Dendritic cell treated with granulocyte-macrophage colony-stimulating factor and Interleukin-4, amounts not matched to agents 40 ng/mL and 50 ng/mL, for 4 days (primary cell): ENCODE results near the gene TGFBR3.

Experiments used
- H3K27ac Mint-ChIP-seq: one replicate; pipeline ENCODE4 v1.8.0; 2022; ENCODE audit warnings: mild to moderate bottlenecking, mixed read lengths
- H3K27me3 Mint-ChIP-seq: one replicate; pipeline ENCODE4 v1.8.0; 2022; ENCODE audit warnings: mild to moderate bottlenecking, mixed read lengths
- H3K36me3 Mint-ChIP-seq: one replicate; pipeline ENCODE4 v1.8.0; 2022; ENCODE audit warnings: low read depth, mixed read lengths
- H3K4me1 Mint-ChIP-seq: one replicate; pipeline ENCODE4 v1.8.0; 2022; ENCODE audit warnings: low read depth, mixed read lengths
- H3K4me3 Mint-ChIP-seq: one replicate; pipeline ENCODE4 v1.8.0; 2022; ENCODE audit warnings: mild to moderate bottlenecking, moderate library complexity, mixed read lengths
- H3K9me3 Mint-ChIP-seq: one replicate; pipeline ENCODE4 v1.8.0; 2022; ENCODE audit warnings: mixed read lengths
- intact Hi-C: fragments of 100-400 bp; cut with micrococcal nuclease; formaldehyde crosslinking; loops from one replicate; pipeline ENCODE4 v1.15.0; 2022

TGFBR3 gene

GRCh38 chr1:91742848-91743292 is 143.1 kb downstream of the TGFBR3 start:
- Mint-ChIP-seq H3K36me3 (no peaks in the 10 kb centered on the region), H3K4me3 (no peak overlapping the region), H3K27me3 (no peaks in the 10 kb centered on the region), H3K4me1 (no peaks in the 10 kb centered on the region), H3K27ac (no peak overlapping the region), H3K9me3 (peaks cover 21% of the 10 kb centered on the region)
- intact Hi-C loops: no loop called here

GRCh38 chr1:91741906-91742305 is 144.0 kb downstream of the TGFBR3 start:
- Mint-ChIP-seq H3K27ac (no peak overlapping the region), H3K27me3 (no peaks in the 10 kb centered on the region), H3K9me3 (peaks cover 11% of the 10 kb centered on the region), H3K4me1 (no peaks in the 10 kb centered on the region), H3K4me3 (no peak overlapping the region), H3K36me3 (no peaks in the 10 kb centered on the region)
- intact Hi-C loops: no loop called here

- H3K27ac Mint-ChIP-seq: no peak overlapping the region
- H3K4me3 Mint-ChIP-seq: no peak overlapping the region
- H3K9me3 Mint-ChIP-seq: peaks cover 5% of the 10 kb centered on the region
- H3K4me1 Mint-ChIP-seq: no peaks in the 10 kb centered on the region
- intact Hi-C loops: no loop called here
- H3K27me3 Mint-ChIP-seq: no peaks in the 10 kb centered on the region
- no peaks in the 10 kb centered on the region for H3K36me3 Mint-ChIP-seq
Observed at GRCh38 chr1:91741301-91741700, 144.7 kb downstream of the TGFBR3 start.

GRCh38 chr1:91737650-91738049 is 148.3 kb downstream of the TGFBR3 start:
- H3K36me3 Mint-ChIP-seq: no peaks in the 10 kb centered on the region
- H3K4me1 Mint-ChIP-seq: no peaks in the 10 kb centered on the region
- peaks cover 11% of the 10 kb centered on the region for H3K27me3 Mint-ChIP-seq
- H3K27ac Mint-ChIP-seq: no peak overlapping the region
- intact Hi-C loops: no loop called here
- H3K9me3 Mint-ChIP-seq: no peaks in the 10 kb centered on the region
- H3K4me3 Mint-ChIP-seq: no peak overlapping the region

- Mint-ChIP-seq H3K9me3 (no peaks in the 10 kb centered on the region), H3K27me3 (peaks cover 14% of the 10 kb centered on the region), H3K4me3 (no peak overlapping the region), H3K4me1 (no peaks in the 10 kb centered on the region), H3K27ac (no peak overlapping the region), H3K36me3 (no peaks in the 10 kb centered on the region)
- intact Hi-C loops: no loop called here
Observed at GRCh38 chr1:91736715-91737615, 149.0 kb downstream of the TGFBR3 start.

GRCh38 chr1:91736146-91736714 is 149.7 kb downstream of the TGFBR3 start:
- no peaks in the 10 kb centered on the region for H3K36me3 Mint-ChIP-seq
- intact Hi-C loops: no loop called here
- H3K4me3 Mint-ChIP-seq: no peak overlapping the region
- no peak overlapping the region for H3K27ac Mint-ChIP-seq
- H3K4me1 Mint-ChIP-seq: no peaks in the 10 kb centered on the region
- H3K9me3 Mint-ChIP-seq: no peaks in the 10 kb centered on the region
- H3K27me3 Mint-ChIP-seq: peaks cover 17% of the 10 kb centered on the region

- Mint-ChIP-seq H3K4me3 (no peak overlapping the region), H3K27ac (no peak overlapping the region), H3K36me3 (no peaks in the 10 kb centered on the region), H3K4me1 (peaks cover 4% of the 10 kb centered on the region), H3K9me3 (no peaks in the 10 kb centered on the region), H3K27me3 (peaks cover 24% of the 10 kb centered on the region)
- intact Hi-C loops: no loop called here
Observed at GRCh38 chr1:91735266-91735845, 150.6 kb downstream of the TGFBR3 start.

- Mint-ChIP-seq H3K9me3 (no peaks in the 10 kb centered on the region), H3K36me3 (no peaks in the 10 kb centered on the region), H3K4me3 (no peak overlapping the region), H3K4me1 (peaks cover 9% of the 10 kb centered on the region), H3K27ac (no peak overlapping the region), H3K27me3 (peaks cover 28% of the 10 kb centered on the region)
- intact Hi-C loops: no loop called here
Observed at GRCh38 chr1:91734761-91735160, 151.2 kb downstream of the TGFBR3 start.

GRCh38 chr1:91733108-91733710 is 152.7 kb downstream of the TGFBR3 start:
- no peak overlapping the region for H3K27ac Mint-ChIP-seq
- peaks cover 36% of the 10 kb centered on the region for H3K27me3 Mint-ChIP-seq
- H3K36me3 Mint-ChIP-seq: no peaks in the 10 kb centered on the region
- H3K4me1 Mint-ChIP-seq: peaks cover 9% of the 10 kb centered on the region
- intact Hi-C loops: no loop called here
- H3K4me3 Mint-ChIP-seq: no peak overlapping the region
- no peaks in the 10 kb centered on the region for H3K9me3 Mint-ChIP-seq

- Mint-ChIP-seq H3K9me3 (no peaks in the 10 kb centered on the region), H3K4me3 (no peak overlapping the region), H3K4me1 (peaks cover 9% of the 10 kb centered on the region), H3K36me3 (no peaks in the 10 kb centered on the region), H3K27me3 (peaks cover 38% of the 10 kb centered on the region), H3K27ac (no peak overlapping the region)
- intact Hi-C loops: no loop called here
Observed at GRCh38 chr1:91732291-91733107, 153.5 kb downstream of the TGFBR3 start.

GRCh38 chr1:91731815-91732214 is 154.1 kb downstream of the TGFBR3 start:
- Mint-ChIP-seq H3K36me3 (no peaks in the 10 kb centered on the region), H3K4me3 (no peak overlapping the region), H3K9me3 (no peaks in the 10 kb centered on the region), H3K4me1 (peaks cover 9% of the 10 kb centered on the region), H3K27me3 (peaks cover 38% of the 10 kb centered on the region), H3K27ac (no peak overlapping the region)
- intact Hi-C loops: no loop called here

- intact Hi-C loops: no loop called here
- Mint-ChIP-seq H3K4me1 (peaks cover 9% of the 10 kb centered on the region), H3K27me3 (peaks cover 41% of the 10 kb centered on the region), H3K9me3 (no peaks in the 10 kb centered on the region), H3K27ac (no peak overlapping the region), H3K4me3 (no peak overlapping the region), H3K36me3 (no peaks in the 10 kb centered on the region)
Observed at GRCh38 chr1:91730801-91731732, 154.9 kb downstream of the TGFBR3 start.
